HepG2 (cell line): ENCODE measurements around the gene GOLGA7B.

Experiments used
- KAT7 ChIP-seq: IDR thresholded peaks from 2 replicates; pipeline ENCODE4 v1.6.1; 2018; ENCODE audit warnings: borderline replicate concordance, missing compliant biosample characterization
- ZNF3 ChIP-seq: IDR thresholded peaks from 2 replicates; pipeline ENCODE4 v1.7.0; 2017; ENCODE audit warnings: inconsistent platforms
- ZNF570 ChIP-seq: sonication (generic); formaldehyde crosslinking; IDR thresholded peaks from 2 replicates; pipeline ENCODE4 v1.4.0; 2020; ENCODE audit warnings: mild to moderate bottlenecking, missing genetic modification reagents, borderline replicate concordance

- no peak for TF ChIP-seq ZNF570 (CRISPR knock-in tag)
- TF ChIP-seq ZNF3, result no peak
- no peak for TF ChIP-seq KAT7
Measured at GRCh38 chr10:97830064-97830463, 19.6 kb upstream of the GOLGA7B start.
